ENCODE measurements around the gene PRR16. TPM values are rescaled to one million over a fixed set of nuclear protein-coding genes. Genes with fewer than 3 reads are reported as not detected.

Gene PRR16
- total RNA-seq, 6 experiments from 2014 or later = 53.5 to 74.0 (median 61.2) TPM

GRCh38 chr5:120538149-120538548 is 74.0 kb downstream of the PRR16 start:
- H3K4me3 Mint-ChIP-seq = peak overlapping the region; percentile 64
- peak; percentile 70 for DNase-seq
- peaks cover 4% of the 10 kb centered on the region for H3K9me3 Mint-ChIP-seq
- peaks cover 3% of the 10 kb centered on the region; the same call in 1 of the 2 replicates for H3K27me3 Mint-ChIP-seq (ENCODE audit: insufficient read depth)
- peaks cover 91% of the 10 kb centered on the region for H3K4me1 Mint-ChIP-seq (ENCODE audit: low read depth)
- H3K36me3 Mint-ChIP-seq (ENCODE audit: low read depth) = peaks cover 34% of the 10 kb centered on the region
- TF ChIP-seq CTCF (IDR thresholded peaks at IDR 0.05) = no peak
- H3K27ac Mint-ChIP-seq = peak overlapping the region; percentile 94

DNA sequence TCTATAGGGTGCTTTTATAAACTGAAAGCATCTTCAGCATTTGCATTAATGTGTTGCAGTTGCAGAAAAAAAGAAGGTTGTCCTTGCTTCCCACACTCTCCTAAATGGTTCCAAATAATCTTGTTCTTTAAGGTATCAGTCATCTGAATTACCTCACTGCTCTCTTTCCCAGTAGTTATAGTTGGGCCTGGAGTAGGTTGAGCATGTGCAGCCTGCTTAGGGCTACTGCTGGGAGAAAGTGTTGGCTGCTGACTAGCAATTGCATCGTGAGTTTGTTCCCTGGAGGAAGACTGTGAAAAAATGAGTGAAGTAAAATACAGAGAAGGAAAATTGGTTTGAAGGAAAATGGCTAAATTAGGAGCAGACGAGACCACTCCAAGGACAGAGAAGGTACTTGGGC is 74.5 kb downstream of the PRR16 start:
- TF ChIP-seq CTCF (IDR thresholded peaks at IDR 0.05) = no peak
- peak overlapping the region; percentile 64 for H3K4me3 Mint-ChIP-seq

GRCh38 chr5:120539471-120539870 is 75.4 kb downstream of the PRR16 start:
- Mint-ChIP-seq H3K9me3 (peaks cover 4% of the 10 kb centered on the region), H3K27me3 (ENCODE audit: insufficient read depth) (peaks cover 3% of the 10 kb centered on the region; the same call in 1 of the 2 replicates), H3K4me1 (ENCODE audit: low read depth) (peaks cover 92% of the 10 kb centered on the region), H3K36me3 (ENCODE audit: low read depth) (peaks cover 34% of the 10 kb centered on the region), H3K4me3 (peak overlapping the region; percentile 36), H3K27ac (peak overlapping the region; percentile 73)
- TF ChIP-seq CTCF (IDR thresholded peaks at IDR 0.05) = no peak
- DNase-seq = no peak

More for the DNA sequence above, 74.5 kb downstream of the PRR16 start:
- peaks cover 34% of the 10 kb centered on the region for H3K36me3 Mint-ChIP-seq (ENCODE audit: low read depth)
- H3K9me3 Mint-ChIP-seq = peaks cover 4% of the 10 kb centered on the region
- DNase-seq = peak; percentile 46
- peaks cover 3% of the 10 kb centered on the region; the same call in 1 of the 2 replicates for H3K27me3 Mint-ChIP-seq (ENCODE audit: insufficient read depth)
- peak overlapping the region; percentile 94 for H3K27ac Mint-ChIP-seq
- peaks cover 91% of the 10 kb centered on the region for H3K4me1 Mint-ChIP-seq (ENCODE audit: low read depth)

GRCh38 chr5:120540097-120540496 is 76.0 kb downstream of the PRR16 start:
- Mint-ChIP-seq H3K4me1 (ENCODE audit: low read depth) (peaks cover 92% of the 10 kb centered on the region), H3K27ac (peak overlapping the region; percentile 73)

GRCh38 chr5:120544043-120544442 is 79.9 kb downstream of the PRR16 start:
- DNase-seq = no peak
- Mint-ChIP-seq H3K4me3 (peak overlapping the region; percentile 49), H3K36me3 (ENCODE audit: low read depth) (peaks cover 43% of the 10 kb centered on the region), H3K9me3 (no peaks in the 10 kb centered on the region), H3K4me1 (ENCODE audit: low read depth) (peaks cover 97% of the 10 kb centered on the region), H3K27me3 (ENCODE audit: insufficient read depth) (peaks cover 3% of the 10 kb centered on the region; the same call in 1 of the 2 replicates), H3K27ac (peak overlapping the region; percentile 78)
- no peak for TF ChIP-seq CTCF (IDR thresholded peaks at IDR 0.05)

More at GRCh38 chr5:120540097-120540496, 76.0 kb downstream of the PRR16 start:
- no peak for TF ChIP-seq CTCF (IDR thresholded peaks at IDR 0.05)
- H3K36me3 Mint-ChIP-seq (ENCODE audit: low read depth) = peaks cover 29% of the 10 kb centered on the region
- H3K9me3 Mint-ChIP-seq = peaks cover 4% of the 10 kb centered on the region
- DNase-seq = no peak
- peaks cover 3% of the 10 kb centered on the region; the same call in 1 of the 2 replicates for H3K27me3 Mint-ChIP-seq (ENCODE audit: insufficient read depth)
- H3K4me3 Mint-ChIP-seq = peak overlapping the region; percentile 43; the same call in 1 of the 2 replicates

All from HFFc6 (cell line).